Duodenal mucosa (tissue), 2 donors: ENCODE data around the gene MAPKBP1.
A peak's percentile ranks its signal among the peaks of the same experiment; 100 is the strongest.
"Not testable (repeated sequence)": the region's sequence is repeated elsewhere in the genome, so short reads cannot be mapped to it uniquely, and the experiment has no call there.

ENCODE experiments used
- H3K27ac ChIP-seq: one replicate; pipeline ENCODE4 v1.7.0; 2013; ENCODE audit warnings: low read depth, low read length
- H3K27me3 ChIP-seq, 2 donors: one replicate each; pipeline ENCODE4 v1.7.0; 2013; ENCODE audit warnings: low read length in 2 of 2, control low read depth in 1 of 2; ENCODE audit not compliant: insufficient read depth in 2 of 2, control insufficient read depth in 1 of 2
- H3K36me3 ChIP-seq, 2 donors: one replicate each; pipeline ENCODE4 v1.7.0; 2013; ENCODE audit warnings: low read length in 2 of 2, control low read depth in 1 of 2; ENCODE audit not compliant: insufficient read depth in 2 of 2, control insufficient read depth in 1 of 2
- H3K4me1 ChIP-seq, 2 donors: one replicate each; pipeline ENCODE4 v1.7.0; 2013; ENCODE audit warnings: low read length in 2 of 2, control low read depth in 1 of 2; ENCODE audit not compliant: insufficient read depth in 2 of 2, control insufficient read depth in 1 of 2
- H3K4me3 ChIP-seq, 2 donors: one replicate each; pipeline ENCODE4 v1.7.0; 2013; ENCODE audit warnings: low read length in 2 of 2, low read depth in 1 of 2
- H3K9ac ChIP-seq, 2 donors: one replicate each; pipeline ENCODE4 v1.7.0; 2013; ENCODE audit warnings: low read length in 2 of 2, low read depth in 1 of 2
- H3K9me3 ChIP-seq, 2 donors: one replicate each; pipeline ENCODE4 v1.7.0; 2013; ENCODE audit warnings: low read length in 2 of 2, control low read depth in 1 of 2; ENCODE audit not compliant: control insufficient read depth in 1 of 2

MAPKBP1 gene, protein sequence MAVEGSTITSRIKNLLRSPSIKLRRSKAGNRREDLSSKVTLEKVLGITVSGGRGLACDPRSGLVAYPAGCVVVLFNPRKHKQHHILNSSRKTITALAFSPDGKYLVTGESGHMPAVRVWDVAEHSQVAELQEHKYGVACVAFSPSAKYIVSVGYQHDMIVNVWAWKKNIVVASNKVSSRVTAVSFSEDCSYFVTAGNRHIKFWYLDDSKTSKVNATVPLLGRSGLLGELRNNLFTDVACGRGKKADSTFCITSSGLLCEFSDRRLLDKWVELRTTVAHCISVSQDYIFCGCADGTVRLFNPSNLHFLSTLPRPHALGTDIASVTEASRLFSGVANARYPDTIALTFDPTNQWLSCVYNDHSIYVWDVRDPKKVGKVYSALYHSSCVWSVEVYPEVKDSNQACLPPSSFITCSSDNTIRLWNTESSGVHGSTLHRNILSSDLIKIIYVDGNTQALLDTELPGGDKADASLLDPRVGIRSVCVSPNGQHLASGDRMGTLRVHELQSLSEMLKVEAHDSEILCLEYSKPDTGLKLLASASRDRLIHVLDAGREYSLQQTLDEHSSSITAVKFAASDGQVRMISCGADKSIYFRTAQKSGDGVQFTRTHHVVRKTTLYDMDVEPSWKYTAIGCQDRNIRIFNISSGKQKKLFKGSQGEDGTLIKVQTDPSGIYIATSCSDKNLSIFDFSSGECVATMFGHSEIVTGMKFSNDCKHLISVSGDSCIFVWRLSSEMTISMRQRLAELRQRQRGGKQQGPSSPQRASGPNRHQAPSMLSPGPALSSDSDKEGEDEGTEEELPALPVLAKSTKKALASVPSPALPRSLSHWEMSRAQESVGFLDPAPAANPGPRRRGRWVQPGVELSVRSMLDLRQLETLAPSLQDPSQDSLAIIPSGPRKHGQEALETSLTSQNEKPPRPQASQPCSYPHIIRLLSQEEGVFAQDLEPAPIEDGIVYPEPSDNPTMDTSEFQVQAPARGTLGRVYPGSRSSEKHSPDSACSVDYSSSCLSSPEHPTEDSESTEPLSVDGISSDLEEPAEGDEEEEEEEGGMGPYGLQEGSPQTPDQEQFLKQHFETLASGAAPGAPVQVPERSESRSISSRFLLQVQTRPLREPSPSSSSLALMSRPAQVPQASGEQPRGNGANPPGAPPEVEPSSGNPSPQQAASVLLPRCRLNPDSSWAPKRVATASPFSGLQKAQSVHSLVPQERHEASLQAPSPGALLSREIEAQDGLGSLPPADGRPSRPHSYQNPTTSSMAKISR (N-terminal part only)

DNA sequence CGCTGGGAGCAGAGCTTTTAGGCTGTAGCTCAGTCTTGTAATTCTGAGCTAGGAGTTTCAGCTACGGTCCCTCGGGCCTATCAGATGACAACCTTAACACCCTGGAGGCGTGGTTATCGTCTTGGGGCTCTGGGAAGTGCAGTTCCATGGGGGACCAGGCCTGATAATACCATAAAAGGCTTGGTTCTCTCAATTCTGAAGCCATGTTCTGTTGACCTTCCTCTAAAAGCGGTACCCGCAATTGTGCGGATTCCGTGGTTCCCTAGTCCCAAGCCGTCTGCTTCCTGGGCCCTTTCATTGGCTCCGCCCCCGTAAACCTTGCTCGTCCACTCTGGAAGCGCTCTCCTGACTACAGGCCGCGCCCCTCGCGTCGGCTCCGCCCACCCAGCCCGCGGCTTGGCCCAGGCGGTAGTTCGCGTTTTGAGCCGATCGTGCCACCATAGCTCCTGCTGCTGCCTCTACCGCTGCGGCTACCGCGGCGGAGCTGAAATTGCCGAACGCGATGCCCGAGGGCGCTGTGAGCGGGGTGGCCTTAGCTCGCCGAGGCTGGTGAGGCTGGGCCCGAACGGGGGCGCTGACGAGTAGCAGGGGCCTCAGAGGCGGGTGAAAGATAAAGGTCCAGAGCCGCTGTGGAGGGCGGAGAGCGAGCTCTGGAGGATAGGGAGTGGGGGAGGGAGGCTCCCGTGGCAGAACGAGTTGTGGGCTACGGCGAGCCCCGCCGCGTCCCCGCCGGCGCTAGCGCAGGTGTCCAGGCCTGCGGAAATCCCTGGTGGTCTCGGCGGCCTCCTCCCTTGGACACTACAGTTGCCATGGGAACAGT is at the start of gene MAPKBP1:
Gene MAPKBP1, plus strand, starts transcription at position 423 of the 820 bp plus-strand sequence. CDS start 792 bp downstream, outside the sequence.
- Histone ChIP-seq H3K4me3 (peak within 1 kb of the TSS; percentile 92 to 94), H3K36me3 (no peaks in the 10 kb centered on the region), H3K4me1 (peaks cover 28 to 42% of the 10 kb centered on the region in 2 donors), H3K9me3 (no peaks in the 10 kb centered on the region), H3K9ac (peak within 1 kb of the TSS; percentile 77 to 92), H3K27me3 (no peaks in the 10 kb centered on the region), H3K27ac (peak within 1 kb of the TSS; percentile 74)

DNA sequence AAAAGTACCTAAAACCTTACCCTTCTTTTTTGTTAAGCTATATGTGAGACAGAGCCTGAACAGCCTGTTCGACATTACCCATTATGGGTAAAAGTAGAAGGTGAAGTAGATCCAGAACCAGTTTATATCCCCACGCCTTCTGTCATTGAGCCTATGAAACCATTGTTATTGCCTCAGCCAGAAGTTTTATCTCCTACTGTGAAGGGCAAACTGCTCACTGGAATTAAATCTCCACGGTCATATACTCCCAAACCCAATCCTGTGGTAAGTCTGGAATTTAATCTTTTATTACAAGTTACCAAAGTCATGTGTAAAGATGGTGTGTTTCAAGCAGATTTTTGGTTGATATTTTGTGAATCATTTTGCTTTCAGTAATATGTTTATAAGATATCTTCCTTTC is 47.1 kb upstream of the MAPKBP1 start:
- Histone ChIP-seq H3K4me3 (no peak overlapping the region), H3K9ac (no peak overlapping the region), H3K27ac (no peak overlapping the region), H3K27me3 (no peaks in the 10 kb centered on the region), H3K9me3 (no peaks in the 10 kb centered on the region), H3K4me1 (no peaks in the 10 kb centered on the region), H3K36me3 (peaks cover 4 to 28% of the 10 kb centered on the region in 2 donors)

DNA sequence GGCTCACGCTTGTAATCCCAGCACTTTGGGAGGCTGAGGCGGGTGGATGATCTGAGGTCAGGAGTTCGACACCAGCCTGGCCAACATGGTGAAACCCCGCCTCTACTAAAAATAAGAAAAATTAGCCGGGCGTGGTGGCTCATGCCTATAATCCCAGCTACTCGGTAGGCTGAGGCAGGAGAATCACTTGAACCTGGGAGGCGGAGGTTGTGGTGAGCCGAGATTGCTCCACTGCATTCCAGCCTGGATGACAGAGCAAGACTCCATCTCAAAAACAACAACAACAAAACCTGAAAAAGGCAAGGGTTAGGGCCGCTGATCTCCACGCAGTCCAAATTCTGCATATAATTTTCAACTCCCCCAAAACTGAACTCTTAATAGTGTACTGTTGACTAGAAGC is 46.2 kb upstream of the MAPKBP1 start:
- H3K4me3 ChIP-seq, H3K27me3 ChIP-seq: not testable (repeated sequence)

DNA sequence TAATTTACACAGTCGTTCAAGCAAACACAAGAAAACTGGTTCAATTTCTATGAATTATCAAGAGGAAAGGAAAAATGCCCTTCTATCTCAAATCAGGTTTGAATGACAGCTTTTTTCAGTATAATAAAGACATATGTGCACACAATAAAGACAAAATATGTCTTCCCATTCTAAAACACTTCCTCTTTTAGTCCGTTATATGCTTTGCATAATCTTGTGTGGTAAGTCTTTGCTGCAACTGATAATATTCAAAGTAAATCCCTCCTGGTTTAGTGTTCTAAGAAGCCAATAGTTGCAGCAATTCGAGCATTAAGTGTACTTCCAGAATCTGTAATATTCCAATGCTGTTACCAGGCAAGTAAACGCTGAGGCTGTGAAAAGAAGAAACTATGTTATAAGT is 43.7 kb upstream of the MAPKBP1 start:
- Histone ChIP-seq H3K9me3 (no peaks in the 10 kb centered on the region), H3K9ac (no peak overlapping the region), H3K27ac (no peak overlapping the region), H3K4me1 (no peaks in the 10 kb centered on the region), H3K4me3 (no peak overlapping the region), H3K36me3 (peaks cover 11 to 39% of the 10 kb centered on the region in 2 donors), H3K27me3 (no peaks in the 10 kb centered on the region)

More for the DNA sequence above, 46.2 kb upstream of the MAPKBP1 start:
- not testable (repeated sequence) for H3K9ac ChIP-seq, H3K9me3 ChIP-seq, H3K4me1 ChIP-seq, H3K27ac ChIP-seq
- H3K36me3 ChIP-seq = peaks cover 4 to 28% of the 10 kb centered on the region in 2 donors

DNA sequence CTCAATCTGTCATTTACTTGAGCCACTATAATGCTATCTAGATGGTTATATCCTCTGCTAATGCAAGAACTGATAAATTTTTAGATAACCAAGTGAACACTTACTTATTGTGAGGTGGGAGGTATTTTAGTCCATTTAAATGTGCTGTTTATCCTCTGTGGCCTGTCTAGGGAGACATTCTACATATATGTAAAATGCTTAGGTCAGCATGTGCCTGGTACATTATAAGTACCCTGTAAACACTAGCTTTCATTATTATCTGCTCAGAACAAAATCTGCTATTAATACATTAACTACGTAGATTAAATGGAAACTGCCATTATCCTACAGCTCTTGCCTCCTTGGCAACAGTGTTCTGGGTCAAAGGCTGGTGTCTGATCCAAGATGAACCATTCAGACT is 41.8 kb upstream of the MAPKBP1 start:
- Histone ChIP-seq H3K27ac (no peak overlapping the region), H3K4me1 (no peaks in the 10 kb centered on the region), H3K36me3 (peaks cover 19 to 42% of the 10 kb centered on the region in 2 donors), H3K9me3 (no peaks in the 10 kb centered on the region), H3K27me3 (no peaks in the 10 kb centered on the region), H3K4me3 (no peak overlapping the region), H3K9ac (no peak overlapping the region)

DNA sequence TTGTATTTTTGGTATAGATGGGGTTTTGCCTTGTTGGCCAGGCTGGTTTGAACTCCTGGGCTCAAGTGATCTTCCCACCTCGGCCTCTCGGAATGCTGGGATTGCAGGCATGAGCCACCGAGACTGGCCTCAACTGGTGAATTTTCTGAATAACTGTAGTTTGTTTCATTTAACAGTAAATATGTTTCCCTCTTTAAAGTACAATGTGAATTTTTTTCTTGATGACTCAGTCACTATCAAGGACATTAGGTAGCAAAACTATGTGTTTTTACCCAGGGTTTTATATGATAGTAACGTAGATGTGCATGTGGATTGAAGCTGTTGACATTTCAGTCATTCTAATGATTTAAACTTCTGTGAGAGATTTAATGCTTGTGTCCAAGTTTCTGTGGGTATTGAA is 40.2 kb upstream of the MAPKBP1 start:
- no peak overlapping the region for H3K9ac ChIP-seq
- H3K27ac ChIP-seq = no peak overlapping the region
- no peaks in the 10 kb centered on the region for H3K4me1 ChIP-seq
- H3K36me3 ChIP-seq = peaks cover 19 to 43% of the 10 kb centered on the region in 2 donors
- no peaks in the 10 kb centered on the region for H3K9me3 ChIP-seq
- H3K4me3 ChIP-seq = no peak overlapping the region
- H3K27me3 ChIP-seq = no peaks in the 10 kb centered on the region

DNA sequence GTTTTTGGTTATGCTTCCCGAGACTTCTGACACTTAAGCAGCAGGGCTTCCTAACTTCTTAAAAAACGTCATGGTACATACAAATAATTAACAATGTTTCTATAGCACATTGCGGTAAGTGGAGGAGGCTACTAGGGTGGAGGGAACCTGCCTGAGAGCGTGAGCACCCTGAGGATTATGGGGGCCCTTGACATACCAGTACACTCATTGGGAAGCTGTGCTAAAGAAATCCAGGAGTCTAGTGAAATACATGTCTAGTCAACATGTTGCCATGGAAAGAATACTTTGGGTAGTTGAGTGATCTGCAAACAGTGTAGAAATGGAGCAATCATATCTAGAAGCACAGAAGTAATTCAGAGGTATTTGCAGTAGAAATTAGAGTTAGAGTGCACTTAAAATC is 39.2 kb upstream of the MAPKBP1 start:
- Histone ChIP-seq H3K4me1 (no peaks in the 10 kb centered on the region), H3K27ac (no peak overlapping the region), H3K36me3 (peaks cover 22 to 40% of the 10 kb centered on the region in 2 donors)

DNA sequence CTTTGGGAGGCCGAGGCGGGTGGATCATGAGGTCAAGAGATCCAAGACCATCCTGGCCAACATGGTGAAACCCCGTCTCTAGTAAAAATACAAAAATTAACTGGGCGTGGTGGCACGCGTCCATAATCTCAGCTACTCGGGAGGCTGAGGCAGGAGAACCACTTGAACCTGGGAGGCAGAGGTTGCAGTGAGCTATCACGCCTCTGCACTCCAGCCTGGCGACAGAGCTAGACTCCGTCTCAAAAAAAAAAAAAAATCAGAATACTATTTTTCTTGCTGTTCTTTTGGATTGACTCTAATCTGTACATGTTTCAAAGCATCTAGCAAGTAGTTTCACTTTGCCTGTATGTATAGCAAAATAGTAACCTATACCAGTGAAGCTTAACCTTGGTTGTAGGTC is 38.8 kb upstream of the MAPKBP1 start:
- not testable (repeated sequence) for H3K27ac ChIP-seq, H3K27me3 ChIP-seq, H3K4me1 ChIP-seq, H3K4me3 ChIP-seq, H3K9ac ChIP-seq, H3K9me3 ChIP-seq
- peaks cover 23 to 37% of the 10 kb centered on the region in 2 donors for H3K36me3 ChIP-seq

More for the DNA sequence above, 39.2 kb upstream of the MAPKBP1 start:
- H3K9me3 ChIP-seq = no peaks in the 10 kb centered on the region
- H3K27me3 ChIP-seq = no peaks in the 10 kb centered on the region
- no peak overlapping the region for H3K9ac ChIP-seq
- H3K4me3 ChIP-seq = no peak overlapping the region

DNA sequence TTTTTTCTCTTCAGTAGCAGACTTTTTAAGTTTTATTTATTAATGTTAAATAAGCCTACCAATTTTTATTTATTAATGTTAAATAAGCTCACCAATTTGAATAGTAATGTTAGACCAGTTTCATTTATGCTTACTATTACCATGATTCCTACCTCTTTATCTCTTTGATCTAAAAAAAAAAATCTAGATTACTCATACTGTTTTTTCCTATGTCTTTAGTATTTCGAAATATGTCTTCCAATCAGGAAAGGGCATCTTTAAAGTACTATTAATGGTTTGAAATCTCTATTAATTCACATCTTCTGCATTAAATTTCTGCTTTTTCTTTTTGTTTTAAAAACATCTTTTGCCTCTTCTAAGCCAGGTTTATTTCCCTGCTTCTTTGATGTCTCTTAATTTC is 27.5 kb upstream of the MAPKBP1 start:
- Histone ChIP-seq H3K9me3 (no peaks in the 10 kb centered on the region), H3K27me3 (no peaks in the 10 kb centered on the region), H3K4me3 (no peak overlapping the region), H3K9ac (no peak overlapping the region), H3K27ac (no peak overlapping the region), H3K4me1 (no peaks in the 10 kb centered on the region), H3K36me3 (peaks cover 27 to 38% of the 10 kb centered on the region in 2 donors)
